Caki2 (cell line): ENCODE measurements around the gene WBP4. TPM values are rescaled to one million over a fixed set of nuclear protein-coding genes. Genes with fewer than 3 reads are reported as not detected.
"Not testable (repeated sequence)": the region's sequence is repeated elsewhere in the genome, so short reads cannot be mapped to it uniquely, and the experiment has no call there.

Source experiments
- DNase-seq: peaks from one replicate; pipeline ENCODE4 v3.0.0-alpha.2; 2015; ENCODE audit warnings: low read depth
- in situ Hi-C: cut with HindIII; loops from 2 replicates; pipeline ENCODE4 v1.10.0; 2016; ENCODE audit warnings: low sequenced_read_pairs, low pct_unique_long_range_greater_than_20kb, mixed read lengths
- total RNA-seq: library from RNA; depleted of rRNA; stranded (reverse); fragments of >200 nt; shearing (Covaris generic); gene quantifications from 2 replicates; pipeline ENCODE4 v1.2.3, GENCODE V29; 2014; ENCODE audit warnings: low replicate concordance

Gene WBP4
- total RNA-seq, 1 experiment from 2014 or later: 3.5 TPM

DNA sequence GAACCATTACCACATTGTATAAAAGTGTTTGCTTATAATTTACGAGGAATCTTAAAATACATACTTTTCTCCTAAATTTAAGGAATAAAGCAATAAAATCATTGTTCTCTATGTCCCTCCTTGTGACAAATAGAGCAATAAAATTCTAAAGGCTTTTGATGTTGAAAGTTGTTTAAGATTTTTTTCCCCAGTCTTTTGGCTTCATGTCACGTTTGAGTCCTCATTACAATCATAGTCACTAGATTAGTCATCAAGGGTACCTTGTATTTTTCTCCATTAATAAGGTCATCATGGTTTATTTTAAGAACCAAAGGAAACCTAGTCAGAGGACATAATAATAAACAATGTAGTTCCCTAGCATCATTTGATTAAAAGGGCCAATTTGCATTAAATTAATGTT lies 3.2 kb downstream of the WBP4 start:
- in situ Hi-C loops: no loop called here
- no peak for DNase-seq

DNA sequence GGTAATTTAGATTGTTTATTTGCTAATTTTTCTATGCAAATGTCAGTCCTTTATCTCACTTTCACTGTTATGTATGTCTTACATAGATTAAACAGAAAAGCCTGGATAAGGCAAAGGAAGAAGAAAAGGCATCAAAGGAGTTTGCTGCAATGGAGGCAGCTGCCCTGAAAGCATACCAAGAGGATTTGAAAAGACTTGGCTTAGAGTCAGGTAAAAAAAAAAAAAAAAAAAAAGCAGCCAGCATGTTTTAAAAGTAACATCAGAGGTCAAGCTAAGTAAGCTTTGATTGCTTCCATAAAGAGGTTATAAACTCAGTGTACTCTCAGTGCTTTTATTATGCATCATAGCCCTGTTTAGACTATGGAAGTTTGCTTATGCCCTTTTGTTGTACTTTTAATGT lies 3.8 kb downstream of the WBP4 start:
- in situ Hi-C loops: no loop called here

DNA sequence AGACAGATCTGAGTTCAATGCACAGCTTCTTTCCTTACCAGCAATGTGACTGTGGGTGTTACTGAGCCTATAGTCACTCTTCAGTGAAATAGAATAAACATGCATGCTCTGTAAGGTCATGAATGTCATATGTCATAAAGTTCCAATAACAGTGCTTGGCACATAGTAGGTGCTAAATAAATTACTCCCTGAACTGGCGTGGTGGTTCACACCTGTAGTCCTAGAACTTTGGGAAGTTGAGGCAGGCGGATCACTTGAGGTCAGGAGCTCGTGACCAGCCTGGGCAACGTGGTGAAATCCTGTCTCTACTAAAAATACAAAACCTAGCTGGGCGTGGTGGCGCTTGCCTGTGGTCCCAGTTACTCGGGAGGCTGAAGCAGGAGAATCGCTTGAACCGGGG lies 13.2 kb downstream of the WBP4 start:
- in situ Hi-C loops: no loop called here
- DNase-seq: no peak

More for the DNA sequence above, 3.8 kb downstream of the WBP4 start:
- peak; percentile 46 for DNase-seq

DNA sequence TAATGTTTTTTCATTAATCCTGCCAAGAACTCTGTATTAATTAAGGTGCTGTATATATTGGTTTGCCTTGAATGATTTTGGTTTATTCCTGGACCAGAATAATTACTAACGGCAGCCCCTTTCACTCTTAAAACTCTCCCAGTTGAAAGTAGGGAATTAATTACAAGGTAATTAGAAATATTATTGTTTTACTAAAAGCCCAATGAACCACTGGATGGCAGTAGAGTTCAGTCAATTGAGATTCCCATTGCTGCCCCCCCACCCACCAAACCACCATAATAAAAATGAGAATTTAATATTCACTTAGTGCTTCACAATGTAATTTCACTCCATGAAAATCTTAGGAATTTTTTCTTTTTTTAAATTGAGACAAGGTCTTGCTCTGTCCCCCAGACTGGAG lies 13.7 kb downstream of the WBP4 start:
- no peak for DNase-seq
- in situ Hi-C loops: no loop called here

DNA sequence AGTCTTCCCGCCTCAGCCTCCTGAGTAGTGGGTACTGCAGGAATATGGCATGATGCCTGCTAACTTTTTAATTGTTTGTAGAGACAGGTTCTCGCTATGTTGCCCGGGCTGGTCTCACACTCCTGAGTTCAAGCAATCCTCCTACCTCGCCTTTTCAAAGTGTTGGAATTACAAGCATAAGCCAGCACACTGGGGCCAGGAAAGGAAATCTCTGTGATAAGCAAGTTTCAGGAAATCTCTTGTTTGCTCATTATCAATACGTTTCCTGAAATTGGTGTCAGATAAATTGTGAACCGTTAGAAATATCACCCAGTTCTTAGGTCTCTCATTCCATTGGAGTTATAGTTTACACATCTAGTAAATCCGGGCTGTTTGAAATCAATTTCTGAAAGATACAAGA lies 14.2 kb downstream of the WBP4 start:
- in situ Hi-C loops: no loop called here
- DNase-seq: no peak

DNA sequence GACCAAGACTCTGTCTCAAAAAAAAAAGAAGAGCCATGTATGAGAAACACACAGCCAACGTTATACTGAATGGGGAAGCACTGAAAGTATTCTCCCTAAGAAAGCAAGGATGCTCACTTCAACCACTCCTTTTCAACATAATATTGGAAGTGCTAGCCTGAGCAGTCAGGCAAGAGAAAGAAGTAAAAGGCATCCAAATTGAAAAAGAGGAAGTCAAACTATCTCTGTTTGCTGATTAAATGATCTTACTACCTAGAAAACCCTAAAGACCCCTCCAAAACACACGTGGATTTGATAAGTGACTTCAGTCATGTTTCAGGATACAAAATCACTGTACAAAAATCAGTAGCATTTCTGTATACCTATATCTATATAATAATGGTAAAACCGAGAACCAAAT lies 16.2 kb downstream of the WBP4 start:
- DNase-seq: no peak
- in situ Hi-C loops: no loop called here

DNA sequence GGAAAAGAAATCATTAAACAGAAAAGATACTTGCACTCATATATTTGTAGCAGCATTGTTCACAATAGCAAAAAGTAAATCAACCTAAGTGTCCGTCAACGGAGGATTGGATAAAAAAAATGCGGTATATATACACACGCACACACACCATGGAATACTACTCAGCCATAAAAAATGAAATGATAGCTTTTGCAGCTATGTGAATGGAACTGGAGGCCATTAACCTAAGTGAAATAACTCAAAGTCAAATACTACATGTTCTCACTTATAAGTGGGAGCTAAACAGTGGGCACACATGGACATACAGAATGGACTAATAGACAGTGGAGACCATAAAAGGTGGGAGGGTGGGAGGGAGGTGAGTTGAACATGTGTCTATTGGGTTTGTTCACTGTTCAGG lies 18.4 kb downstream of the WBP4 start:
- in situ Hi-C loops: no loop called here
- DNase-seq: no peak

DNA sequence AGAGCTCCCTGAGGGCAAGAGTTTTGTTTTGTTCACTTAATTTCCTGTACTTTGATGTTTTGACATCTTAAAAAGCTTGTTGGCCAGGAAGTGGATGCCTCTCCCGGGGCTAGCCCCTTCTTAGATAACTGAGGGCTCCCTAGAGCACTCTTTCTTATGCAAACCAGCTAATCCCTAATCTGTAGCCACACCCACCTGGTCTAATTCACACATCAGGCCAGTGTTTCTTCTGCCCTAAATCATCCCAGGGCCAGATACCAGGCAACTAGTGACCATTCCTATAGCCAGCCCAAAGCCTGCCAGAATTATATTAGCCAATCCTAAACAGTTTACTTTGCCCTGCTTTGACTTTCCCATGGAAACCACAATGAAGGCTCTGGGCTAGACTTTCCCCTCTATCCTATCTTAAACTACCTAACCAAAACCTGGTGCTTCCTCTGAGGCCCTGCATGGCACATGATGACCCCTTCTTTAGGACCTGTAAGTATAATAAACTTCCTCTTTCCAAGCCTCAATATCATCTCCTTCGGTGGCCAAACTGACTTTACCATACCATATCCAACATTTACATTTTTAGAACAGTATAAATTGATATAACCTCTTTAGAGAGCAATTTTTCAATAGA lies 24.8 kb downstream of the WBP4 start:
- in situ Hi-C loops: no loop called here
- no peak for DNase-seq

DNA sequence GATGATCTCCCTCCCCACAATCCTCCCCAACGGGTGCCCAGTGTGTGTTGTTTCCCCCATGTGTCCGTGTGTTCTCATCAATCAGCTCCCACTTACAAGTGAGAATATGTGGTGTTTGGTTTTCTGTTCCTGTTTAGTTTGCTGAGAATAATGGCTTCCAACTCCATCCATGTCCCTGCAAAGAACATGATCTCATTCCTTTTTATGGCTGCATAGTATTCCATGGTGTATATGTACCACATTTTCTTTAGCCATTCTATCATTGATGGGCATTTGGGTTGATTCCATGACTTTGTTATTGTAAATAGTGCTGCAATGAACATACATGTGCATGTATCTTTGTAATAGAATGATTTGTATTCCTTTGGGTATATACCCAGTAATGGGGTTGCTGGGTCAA lies 34.4 kb downstream of the WBP4 start:
- DNase-seq, in situ Hi-C loops: not testable (repeated sequence)

DNA sequence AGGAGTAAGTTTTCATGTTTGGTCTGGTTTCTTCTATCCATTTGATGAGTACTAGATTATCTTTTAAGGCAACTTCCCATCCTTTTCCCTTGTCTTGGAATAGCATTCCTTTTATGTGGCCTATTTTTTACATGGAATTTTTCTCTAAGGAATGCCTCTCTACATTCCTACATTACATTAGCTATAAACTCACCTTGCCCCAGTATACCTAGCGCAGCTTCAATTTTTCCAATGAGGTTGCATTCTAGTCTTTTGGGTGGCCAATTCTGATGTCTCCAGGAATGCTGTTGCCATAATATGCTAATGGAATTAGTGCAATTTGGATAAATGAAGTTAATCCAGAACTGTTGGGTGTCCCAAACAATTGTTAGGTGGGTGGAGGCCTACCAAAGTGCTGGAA lies 37.5 kb downstream of the WBP4 start:
- in situ Hi-C loops: no loop called here

DNA sequence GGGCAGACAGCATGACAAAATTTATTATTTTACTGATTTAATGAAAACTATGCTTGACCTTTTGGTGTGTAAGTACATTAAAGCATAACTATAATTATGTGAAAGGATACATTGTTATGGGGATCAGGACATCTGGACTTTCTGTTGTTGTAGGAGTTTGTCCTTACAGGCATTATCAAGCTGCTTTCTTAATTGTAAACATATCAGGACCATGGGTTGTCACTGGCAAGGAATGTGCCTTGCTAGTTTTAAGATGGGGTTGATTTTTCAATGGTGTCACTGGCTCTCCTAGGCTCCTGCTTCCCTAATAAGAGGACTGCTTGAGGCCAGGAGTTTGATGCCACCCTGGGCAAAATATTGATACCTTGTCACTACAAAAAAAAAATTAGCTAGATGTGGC lies 38.7 kb downstream of the WBP4 start:
- in situ Hi-C loops: no loop called here
- no peak for DNase-seq

More for the DNA sequence above, 37.5 kb downstream of the WBP4 start:
- no peak for DNase-seq

DNA sequence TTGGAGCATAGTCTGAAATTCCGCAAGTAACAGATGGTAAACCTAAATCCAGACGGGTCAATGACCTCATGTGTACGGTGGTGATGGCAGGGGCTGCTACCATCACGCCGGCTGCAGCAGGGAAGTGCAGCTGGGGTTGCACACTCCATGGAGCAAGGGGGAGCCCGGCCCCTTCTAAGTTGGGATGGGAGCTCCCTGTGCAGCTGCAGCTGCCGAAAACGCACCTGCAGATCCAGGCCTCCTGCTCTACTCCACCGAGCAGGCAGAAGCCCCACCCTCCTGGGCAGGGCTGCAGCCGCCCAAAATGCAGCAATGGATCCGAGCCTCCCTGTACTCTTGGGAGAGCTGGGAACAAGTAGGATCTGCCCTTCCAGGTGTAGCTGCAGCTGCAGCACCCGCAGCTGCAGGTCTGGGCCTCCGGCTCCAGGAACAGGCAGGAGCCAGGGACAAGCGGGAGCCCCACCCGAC lies 45.8 kb downstream of the WBP4 start:
- DNase-seq: no peak
- in situ Hi-C loops: no loop called here

DNA sequence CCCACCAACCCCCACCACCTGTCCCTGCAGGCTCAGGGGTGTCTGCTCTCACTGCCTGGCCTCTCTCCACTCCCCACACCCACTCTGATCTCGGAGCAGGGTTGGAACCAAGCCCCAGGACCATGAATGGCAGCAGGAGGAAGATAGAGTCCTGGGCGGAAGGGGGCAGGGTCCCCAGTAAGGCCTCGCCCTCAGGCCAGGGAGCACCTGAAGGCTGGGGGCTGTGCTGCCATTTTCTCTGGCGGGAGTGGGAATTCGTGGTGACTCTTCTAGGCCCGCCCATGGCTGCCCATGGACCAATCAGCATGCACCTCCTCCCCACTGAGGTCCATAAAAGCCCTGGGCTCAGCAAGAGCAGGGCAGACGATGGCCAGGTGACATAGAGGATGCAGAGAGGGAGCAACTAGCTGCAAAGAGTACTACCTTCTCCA lies 46.3 kb downstream of the WBP4 start:
- in situ Hi-C loops: no loop called here
- DNase-seq: no peak

DNA sequence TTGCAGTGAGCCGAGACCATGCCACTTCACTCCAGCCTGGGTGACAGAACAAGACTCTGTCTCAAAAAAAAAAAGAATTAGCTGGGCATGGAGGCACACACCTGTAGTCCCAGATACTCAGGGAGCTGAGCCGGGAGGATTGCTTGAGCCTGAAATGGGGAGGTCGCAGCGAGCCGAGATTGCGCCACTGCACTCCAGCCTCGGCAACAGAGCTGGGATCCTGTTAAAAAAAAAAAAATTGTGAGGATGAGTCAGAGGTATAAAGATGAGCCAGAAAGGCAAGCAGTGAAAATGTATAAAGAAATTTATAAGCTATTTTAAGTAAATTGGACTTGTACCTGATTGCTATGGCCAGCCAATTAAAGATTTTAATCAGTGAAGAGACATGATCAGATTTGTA lies 50.1 kb downstream of the WBP4 start:
- in situ Hi-C loops: no loop called here
- DNase-seq: no peak

DNA sequence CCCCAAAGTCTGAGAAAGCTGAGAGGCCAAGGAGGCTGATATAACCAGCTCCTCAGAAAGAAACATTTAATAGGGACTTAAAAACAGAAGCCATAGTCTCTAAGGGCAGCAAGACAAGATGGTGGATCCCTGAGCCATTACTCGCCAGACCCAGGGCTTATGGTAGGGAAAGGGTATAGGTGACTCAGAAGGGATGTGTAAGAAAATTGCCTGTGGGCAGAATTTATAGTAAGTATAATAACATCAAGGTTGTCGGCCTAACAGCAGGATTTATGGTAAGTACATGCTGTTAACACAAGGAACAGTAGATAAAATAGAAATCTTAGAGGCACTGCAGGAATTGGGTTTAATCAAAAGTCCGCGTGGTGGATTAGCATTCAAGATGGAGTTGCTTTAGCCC lies 56.6 kb downstream of the WBP4 start:
- in situ Hi-C loops: no loop called here
- no peak for DNase-seq

DNA sequence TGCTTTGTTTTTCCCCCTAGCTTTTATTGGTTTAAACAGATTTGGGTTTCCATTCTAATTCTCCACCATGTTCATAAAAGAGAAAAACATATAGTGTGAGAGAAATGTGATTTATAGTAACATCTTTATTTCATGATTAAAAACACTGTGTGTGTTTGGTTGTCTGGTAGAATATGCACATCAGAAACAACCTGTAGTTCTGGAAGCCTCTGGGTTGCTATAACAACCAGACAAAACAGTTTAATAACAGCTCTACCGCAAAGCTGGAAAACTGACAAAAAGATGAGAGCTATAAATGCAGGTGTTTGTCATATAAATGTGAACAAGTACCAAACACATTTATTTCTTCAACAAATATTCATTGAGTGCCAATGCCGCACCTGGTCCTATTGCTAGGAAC lies 61.5 kb downstream of the WBP4 start:
- in situ Hi-C loops: no loop called here
- no peak for DNase-seq

DNA sequence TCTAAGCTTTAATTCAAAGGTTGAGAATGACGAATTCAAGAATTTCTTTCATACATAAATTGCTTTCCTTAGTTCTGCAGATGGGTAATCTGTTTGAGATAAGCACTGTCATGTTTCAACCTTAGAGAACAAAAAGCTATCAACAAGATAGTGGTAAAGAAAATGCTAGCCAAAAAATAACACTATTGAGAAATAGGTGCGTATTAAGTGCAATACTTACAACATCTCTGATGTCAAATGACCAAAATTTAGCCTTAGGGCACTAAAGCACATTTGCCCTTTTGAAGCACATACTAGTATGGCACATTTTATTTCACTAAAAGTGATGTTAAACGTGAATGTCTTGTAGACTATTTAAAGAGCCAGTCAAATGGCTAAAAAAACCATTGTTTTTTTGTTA lies 66.4 kb downstream of the WBP4 start:
- DNase-seq: no peak
- in situ Hi-C loops: no loop called here

DNA sequence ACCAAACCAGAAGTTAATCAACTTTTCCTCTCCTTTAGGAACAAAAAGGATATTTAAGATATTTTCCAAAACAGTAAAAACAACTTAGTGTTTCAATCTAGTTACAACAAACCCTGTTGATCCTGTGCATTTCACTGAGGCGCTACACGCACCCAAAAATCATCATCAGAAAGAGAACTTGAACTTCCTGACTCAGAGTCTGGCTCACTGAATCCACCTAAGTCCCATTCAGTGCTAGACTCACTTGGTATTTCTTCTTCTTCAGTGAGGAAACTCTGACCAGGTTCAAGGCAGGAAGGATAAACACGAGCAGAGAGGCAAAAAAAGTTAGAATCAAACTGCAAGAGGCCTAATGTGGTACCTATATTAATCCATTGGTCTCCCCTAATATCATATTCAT lies 69.0 kb downstream of the WBP4 start:
- no peak for DNase-seq
- in situ Hi-C loops: no loop called here

DNA sequence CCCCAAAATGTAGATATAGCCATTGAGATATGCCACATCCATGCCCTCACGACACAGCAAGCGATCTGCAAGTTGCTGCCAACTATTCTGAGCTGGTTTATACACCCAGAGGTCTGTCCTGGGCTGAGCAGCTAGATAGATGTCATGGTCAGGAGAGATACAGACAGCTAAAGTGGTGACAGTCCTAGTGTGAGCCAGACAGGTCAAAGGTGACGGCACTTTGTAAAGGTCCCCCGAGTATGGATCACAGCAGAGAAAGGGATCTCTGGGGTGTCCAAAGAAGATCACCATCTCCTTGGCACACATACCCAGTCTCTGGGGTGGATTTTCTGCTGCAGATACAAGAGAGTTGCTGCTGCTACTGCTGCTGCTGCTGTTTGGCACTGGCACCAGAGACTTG lies 69.9 kb downstream of the WBP4 start:
- DNase-seq, in situ Hi-C loops: not testable (repeated sequence)

DNA sequence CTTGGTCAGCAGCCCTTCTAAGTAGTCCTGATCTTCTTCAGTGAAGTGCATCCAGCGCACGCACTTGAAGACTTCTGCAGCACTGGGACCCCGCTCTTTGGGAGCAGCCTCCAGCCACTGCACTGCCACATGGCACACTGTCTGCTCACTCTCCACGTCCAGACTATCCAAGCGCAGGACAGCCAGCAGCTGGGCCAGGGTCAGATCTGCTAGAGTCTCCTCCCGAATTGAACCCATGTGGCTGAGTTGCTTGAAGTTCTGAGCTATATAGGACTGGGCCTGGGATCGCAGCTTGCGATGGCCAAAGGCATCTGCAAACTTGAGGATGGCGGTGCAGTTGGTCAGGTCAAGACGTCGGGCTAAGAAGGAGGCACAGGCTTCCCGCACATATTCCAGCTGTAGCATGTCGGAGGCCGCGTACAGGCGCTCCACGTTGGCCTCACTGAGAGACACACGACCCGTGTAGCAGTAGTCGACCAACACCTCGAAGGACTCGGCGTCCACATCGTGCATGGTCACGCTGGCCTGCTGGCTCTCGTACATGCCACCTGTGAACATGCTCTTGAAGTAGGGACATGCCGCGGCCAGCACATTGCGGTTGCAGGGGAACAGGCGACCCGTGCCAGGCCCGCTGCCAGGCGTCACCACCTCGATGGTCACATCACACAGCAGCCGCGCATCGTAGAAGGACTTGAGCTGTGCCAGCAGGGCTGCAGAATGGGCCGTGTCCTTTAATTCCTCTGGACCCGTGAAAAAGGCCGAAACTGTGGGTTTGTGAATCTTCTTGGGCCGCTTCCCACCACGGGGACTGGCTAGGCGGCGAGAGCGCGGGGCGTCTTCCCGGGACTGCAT lies 70.6 kb downstream of the WBP4 start:
- DNase-seq, in situ Hi-C loops: not testable (repeated sequence)
